NCI-H128 (cell line): Measurements from ENCODE around the gene CIDEA.
"Not testable (repeated sequence)": the region's sequence is repeated elsewhere in the genome, so short reads cannot be mapped to it uniquely, and the experiment has no call there.

ENCODE experiments used
- DNase-seq: peaks from one replicate; lab custom pipeline; 2025; ENCODE audit not compliant: unreplicated experiment; lab: John Stamatoyannopoulos, UW

Gene CIDEA, protein sequence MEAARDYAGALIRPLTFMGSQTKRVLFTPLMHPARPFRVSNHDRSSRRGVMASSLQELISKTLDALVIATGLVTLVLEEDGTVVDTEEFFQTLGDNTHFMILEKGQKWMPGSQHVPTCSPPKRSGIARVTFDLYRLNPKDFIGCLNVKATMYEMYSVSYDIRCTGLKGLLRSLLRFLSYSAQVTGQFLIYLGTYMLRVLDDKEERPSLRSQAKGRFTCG

DNA sequence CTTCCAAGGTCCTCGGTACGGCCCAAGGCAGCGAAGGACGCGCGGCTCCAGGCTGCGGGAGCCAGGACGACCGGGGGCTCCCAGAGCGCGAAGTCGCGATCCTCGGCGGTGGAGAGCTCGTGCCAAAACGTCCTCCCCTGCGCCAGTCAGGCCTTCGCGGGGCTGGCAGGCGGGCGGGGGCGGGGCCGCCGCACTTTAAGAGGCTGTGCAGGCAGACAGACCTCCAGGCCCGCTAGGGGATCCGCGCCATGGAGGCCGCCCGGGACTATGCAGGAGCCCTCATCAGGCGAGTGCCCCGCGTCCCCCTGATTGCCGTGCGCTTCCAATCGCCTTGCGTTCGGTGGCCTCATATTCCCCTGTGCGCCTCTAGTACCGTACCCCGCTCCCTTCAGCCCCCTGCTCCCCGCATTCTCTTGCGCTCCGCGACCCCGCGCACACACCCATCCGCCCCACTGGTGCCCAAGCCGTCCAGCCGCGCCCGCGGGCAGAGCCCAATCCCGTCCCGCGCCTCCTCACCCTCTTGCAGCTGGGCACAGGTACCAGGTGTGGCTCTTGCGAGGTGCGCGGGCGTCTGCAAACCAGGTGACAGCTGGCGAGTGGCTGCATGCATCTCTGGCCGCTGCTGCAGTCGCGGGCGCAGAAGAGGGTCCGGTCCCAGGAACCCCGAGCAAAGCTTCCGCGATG, at the start of gene CIDEA:
Gene CIDEA, plus strand, starts transcription at position 226 of the 684 bp plus-strand sequence. Its CDS starts 23 bp downstream, at position 249.
- DNase-seq = no peak

DNA sequence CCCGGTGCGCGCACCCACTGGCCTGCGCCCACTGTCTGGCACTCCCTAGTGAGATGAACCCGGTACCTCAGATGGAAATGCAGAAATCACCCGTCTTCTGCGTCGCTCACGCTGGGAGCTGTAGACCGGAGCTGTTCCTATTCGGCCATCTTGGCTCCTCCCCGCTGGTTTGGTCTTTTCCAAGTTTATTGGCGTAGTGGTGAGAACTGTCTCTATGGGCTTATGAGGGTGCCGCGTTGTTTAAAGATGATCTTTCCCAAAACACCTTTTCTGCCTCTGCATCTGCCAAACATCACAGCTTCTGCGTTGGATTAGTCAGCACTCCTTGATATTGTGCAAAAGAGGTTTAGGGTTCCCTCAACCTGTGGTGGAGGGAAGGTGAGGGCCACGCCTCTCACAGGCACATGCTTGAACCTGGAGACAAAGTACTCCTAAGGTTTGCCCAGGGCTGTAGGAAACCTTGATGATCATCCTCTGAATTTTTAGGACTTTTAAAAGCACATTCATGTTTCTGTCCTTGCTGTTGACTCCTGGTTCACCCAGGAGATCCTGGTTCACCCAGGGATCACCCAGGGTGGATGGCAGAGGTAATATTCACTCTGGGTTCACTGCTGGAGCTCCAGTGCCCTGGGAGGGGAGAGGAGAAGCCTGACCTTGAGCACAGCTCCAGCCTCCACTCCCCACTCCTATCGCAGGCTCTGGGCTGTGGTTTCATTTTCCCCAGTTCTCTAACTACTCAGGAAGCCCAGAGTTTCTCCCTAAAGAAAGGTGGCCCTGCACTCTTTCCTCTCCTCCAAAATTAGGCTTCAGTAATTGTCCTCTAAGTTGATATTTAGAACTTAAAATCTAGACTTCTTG, 45.6 kb upstream of the CIDEA start:
- not testable (repeated sequence) for DNase-seq

DNA sequence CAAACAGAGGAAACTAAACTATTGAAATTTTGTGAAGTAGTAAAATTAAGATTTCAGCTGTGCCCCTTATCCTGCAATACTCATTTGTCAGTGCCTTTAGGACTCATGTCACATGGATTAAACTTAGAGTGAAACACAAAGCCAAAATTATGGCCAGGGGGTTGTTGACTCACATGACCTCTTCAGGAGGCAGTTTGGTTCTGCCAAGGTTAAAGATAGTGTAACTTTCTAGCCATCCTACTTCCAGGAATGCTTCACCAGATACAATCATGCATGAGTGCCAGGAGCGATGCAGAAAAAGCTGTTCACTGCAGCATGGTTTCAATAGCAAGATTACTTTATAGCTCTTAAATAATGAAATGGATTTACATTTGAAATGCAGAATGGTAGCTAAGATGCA, 41.9 kb upstream of the CIDEA start:
- DNase-seq = not testable (repeated sequence)

DNA sequence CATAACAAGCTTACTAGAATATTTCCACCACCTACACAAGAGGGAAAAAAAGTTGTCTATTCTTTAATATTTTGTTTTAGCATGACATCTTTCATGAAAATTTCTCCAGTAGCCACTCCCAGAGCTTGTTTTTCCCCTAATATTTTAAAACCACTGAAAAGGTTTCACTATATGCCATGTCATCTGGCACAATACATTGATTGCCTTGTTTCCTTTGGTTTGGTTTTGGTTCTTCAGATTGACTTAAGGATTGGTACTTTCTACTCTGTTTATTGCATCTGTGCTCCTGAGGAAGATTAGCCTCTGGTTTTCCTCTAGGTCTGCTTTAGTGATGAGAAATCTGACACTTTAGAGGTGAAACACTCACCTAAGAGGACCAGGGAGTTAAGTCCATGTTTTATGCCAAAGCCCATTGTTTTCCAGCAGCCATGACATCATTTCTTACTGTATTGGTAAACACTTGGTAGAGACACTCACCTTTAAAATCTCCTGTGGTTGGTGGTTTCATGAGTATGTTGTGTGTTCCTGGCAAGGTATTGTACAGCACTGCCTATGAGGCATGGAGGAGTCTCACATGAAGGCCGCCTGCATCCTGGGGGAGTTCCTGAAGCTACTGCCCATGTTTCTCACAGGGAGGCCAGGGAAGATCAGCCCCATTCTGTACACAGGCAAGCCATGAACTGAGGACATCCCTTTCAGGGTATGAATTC, 39.7 kb upstream of the CIDEA start:
- not testable (repeated sequence) for DNase-seq

DNA sequence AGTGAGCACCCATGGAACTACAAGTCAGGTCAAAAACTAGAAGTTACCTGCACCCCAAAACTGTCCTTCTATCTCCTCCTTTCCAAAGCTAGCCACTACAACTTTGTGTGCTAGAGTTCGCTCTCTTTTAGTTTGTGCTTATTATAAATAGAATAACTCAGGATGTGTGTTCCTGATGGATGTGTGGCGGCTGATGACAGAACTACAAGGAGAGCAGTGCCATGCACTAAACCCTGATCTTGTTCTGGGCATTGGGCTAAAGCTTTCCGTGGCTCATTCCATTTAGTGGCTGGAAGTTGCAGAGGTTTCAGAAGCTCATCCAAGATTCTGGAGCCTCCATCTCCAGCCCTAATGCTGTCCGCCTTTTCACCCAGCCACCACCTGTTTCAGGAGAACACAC, 37.7 kb upstream of the CIDEA start:
- DNase-seq = not testable (repeated sequence)

DNA sequence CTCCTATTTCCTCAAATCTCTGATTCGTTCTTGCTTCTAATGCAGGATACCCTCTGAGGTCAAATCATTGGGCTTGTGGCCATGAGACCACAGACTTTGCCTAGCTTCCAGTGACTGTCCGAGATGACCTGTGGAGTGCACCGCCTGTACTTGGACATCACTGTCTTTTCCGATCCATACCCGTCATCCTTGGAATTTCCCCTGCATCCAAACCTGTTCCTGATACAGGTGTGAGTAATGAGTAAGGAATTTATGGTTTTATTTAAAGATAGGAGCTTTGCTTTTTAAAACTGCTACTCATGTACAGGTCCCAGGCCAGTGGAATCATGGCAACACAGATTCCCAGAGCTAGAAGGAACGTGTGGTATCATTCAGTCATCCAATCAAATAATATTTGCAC, 35.6 kb upstream of the CIDEA start:
- DNase-seq = not testable (repeated sequence)

DNA sequence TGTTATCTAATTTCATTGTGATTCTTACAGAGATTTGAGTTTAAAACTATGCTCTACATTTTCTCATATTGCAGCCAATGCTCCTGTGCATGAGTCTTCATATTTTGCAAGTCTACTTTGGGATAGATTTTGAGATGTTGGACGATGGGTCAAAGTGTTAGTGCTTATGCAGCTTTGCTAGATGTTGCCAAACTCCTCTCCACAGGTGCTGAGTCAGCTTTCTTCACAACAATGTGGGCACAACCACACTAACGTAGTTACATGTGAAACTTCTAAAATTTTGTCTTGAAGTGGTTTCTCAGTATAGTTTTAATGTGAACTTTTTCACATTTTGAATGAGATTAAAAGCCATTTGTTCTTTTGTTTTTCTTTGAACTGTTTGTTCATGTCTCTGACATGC, 32.1 kb upstream of the CIDEA start:
- not testable (repeated sequence) for DNase-seq

DNA sequence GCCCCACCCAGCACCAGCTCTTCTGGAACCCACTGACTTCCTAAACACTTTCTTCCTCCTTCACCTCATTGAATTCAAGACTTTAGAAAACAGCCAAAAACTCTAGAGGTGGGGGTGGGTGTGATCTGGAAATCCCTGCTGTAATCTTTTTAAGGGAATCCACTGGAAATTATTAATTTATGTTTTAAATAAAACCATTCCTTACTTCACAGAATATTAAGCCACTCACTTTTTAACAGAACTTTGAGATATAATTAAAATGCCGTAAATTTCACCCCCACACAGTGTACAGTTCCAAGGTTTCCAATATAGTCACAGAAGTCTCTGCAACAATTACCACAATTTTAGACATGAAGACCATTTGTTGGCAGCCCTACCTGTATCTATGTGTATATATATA, 30.8 kb upstream of the CIDEA start:
- DNase-seq = not testable (repeated sequence)

DNA sequence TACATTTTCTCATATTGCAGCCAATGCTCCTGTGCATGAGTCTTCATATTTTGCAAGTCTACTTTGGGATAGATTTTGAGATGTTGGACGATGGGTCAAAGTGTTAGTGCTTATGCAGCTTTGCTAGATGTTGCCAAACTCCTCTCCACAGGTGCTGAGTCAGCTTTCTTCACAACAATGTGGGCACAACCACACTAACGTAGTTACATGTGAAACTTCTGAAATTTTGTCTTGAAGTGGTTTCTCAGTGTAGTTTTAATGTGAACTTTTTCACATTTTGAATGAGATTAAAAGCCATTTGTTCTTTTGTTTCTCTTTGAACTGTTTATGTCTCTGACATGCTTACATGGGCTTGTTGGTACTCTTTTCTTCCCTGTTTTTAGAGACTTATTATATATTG, 27.4 kb upstream of the CIDEA start:
- not testable (repeated sequence) for DNase-seq

DNA sequence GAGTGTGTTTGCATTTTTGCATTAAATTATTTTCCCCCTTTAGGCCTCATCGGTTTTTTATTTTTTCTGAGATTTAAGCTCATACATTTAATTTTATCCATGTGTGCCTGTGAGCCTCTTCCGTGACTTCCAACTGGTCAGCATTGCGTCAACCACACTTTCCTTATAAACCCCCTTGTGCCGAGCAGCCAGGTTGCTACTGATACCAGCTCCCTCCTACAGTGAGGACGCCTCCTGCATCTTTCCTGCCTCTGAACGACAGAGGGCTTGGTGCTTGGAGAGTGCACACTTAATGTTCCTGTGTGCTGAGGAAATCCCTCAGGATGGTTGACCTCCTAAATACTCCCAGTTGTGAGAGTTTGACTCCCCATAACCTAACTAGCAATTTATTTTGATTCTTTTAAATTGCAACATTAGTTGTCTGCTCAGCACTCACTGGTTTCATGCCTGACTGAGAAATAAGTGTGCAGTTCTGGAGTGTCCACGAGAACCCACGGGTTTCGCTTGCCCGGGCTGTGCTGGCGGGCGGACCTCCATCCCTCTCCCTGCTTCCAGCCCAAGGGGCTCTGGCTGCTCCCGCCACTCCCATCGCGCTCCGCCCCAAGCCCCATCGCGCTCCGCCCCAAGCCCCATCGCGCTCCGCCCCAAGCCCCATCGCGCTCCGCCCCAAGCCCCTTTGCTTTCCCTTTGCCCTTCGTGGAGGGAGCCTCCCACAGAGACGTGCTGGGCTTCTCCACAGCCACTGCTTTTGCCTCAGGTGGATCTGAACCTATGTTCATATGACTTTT, 26.6 kb upstream of the CIDEA start:
- DNase-seq = not testable (repeated sequence)

DNA sequence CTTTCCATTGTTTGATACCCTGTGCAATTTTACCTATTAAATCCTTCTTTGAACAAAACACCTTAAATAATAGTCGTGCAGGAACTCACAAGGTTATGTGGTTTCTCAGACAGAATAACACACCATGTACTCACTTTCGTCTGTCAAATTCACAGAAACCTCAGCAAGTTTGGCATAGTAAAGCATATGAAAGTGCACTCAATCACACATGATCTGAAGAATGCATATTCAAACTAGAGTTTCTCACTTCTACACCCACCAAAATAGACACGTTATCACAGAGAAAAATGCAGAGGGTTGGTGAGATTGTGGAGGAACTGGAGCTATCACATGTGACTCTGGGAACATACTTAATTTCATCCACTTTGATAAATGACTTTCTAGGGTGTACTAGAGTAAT, 25.9 kb upstream of the CIDEA start:
- DNase-seq = not testable (repeated sequence)

DNA sequence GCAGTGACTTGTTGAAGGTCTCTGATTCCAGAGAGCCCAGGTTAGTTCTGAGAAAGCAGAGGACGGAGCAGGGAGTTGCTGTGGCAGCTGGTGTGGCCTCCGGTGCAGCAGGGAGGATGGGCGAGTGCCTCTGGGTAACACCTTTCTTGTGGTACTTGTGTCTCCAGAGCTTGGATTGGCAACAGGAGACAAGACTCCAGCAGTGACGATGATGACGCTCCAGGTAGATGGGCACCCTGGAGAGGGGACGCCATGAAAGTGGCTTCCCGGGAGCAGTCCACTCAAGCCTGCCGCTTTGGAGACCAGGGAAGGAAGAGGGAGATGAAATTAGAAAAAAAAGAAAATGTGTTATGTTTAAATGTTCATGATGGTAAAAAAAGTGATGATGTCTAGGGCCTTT, 23.6 kb upstream of the CIDEA start:
- not testable (repeated sequence) for DNase-seq

DNA sequence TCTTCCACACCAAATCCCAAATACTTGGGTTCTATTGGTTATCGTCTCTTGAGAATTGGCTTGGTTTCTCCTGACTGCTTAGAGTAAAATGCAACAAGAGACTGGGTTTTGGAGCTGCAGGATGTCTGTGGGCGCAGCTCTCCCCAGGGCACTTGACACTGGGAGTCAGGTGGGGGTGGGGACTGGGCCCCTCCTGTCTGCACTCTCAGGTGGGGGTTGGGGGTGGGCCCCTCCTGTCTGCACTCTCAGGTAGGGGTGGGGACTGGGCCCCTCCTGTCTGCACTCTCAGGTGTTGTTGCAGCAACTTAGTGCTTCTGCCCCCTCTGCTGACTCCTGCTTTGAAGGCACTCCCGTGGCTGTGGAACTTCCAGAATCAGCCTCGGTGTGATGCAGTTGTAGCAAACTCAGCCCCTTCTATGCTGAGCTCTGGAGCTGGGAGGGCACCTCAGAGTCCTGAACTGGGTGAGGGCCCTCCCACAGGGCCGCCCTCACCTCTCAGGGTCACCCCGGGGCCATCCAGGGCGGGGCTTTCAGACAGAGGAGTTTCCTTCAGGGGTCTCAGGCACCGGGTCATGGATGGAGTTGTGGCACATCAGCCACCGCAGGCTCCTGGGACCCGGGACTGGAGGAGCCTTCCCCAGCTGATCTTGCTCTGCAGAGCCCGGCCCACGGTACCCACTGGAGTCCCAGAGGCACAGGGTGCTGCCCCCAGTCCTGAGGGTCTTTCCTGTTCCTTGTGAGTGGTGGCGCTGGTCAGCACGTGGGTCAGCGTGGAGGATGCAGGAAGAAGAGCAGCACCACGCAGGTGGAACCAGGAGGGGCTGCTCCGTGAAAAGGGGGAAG, 22.9 kb upstream of the CIDEA start:
- DNase-seq = no peak

DNA sequence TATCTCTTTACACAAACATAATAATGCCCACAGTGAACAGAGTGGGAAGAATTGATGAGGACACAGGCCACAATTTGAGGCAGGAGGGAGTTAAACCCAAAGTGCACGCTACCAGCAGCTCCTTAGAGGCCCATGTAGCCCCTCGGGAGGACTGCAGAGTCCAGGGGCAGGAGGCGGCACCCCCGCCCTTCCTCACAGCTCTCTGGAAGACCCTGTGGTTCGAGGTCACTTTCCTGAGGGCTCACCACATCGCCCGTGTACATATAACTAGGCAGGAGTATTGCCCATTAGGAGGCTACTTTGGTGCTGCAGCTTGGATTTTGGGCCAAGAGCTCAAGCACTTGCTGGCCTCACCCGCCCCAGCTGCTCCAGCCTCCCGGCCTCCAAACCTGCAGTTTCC, 22.2 kb upstream of the CIDEA start:
- DNase-seq = no peak

DNA sequence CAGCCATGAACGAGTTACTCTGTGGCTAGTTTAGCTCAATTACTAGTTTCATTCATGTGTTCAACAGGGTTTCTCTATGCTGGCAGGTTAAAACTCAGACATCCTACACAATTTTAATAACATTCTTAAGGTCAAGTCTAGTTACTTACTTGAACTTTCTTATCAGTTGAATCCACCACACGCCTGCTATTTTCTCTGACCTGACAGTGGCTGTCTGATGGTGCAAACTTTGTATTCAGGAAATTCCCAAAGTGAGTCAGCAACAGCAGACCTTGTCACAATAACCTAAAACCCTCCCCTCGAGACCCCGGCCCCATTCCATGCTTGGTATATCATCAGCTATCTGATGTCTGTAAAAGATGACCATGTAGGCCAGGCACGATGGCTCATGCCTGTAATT, 20.8 kb upstream of the CIDEA start:
- no peak for DNase-seq

DNA sequence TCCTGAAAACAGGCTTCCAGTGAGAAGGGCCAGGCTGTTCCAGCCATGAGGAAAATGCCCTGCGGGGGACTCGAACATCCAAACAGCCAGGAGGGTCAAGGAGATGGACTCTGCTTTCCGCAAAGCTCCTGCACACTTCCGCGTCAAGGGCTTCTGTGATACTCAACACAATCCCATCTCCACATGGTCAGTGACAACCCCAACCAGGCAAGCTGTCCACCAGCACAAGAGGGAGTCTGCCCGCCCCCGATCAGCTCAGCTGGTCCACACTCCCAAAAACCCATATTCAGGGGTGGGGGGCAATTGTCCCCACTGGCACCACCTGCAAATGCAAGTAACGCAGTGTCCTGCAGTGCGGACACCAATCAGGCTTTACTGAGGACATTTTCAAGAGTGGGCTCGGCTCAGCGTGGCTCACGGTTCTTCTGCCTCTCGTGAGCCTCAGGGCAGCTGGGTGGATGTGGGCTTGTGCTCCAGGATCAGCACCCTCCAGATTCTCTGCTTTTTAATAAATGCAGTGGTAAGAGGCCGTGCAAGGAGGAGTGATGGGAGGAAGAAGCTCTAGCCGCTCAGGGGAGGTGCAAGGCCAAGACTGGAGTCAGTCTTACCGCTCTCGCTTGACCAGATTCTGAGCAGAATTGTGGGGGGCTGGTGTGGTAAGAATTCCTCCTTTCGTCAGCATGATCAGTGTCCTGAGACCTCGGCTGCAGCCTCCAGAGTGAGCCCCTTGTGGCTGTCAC, 19.5 kb upstream of the CIDEA start:
- no peak for DNase-seq

DNA sequence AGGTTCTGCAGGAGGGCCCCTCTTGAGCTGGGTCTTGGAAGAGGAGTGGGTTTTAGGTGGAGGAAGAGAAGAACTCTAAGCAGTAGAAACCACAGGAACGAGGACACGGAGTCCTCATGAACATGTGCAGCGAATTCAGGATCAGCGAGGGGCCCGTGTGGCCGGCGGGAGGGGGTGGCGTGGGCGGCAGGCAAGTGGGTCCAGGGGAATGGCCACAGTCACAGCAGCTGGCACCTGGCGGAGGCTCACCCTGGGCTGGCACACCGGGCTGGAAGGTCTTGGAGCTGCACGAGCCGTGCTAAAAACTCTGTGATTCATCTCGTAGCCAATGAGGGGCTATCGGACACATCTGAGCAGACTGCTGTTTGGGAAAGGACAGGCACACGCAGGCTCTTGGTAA, 18.0 kb upstream of the CIDEA start:
- no peak for DNase-seq

DNA sequence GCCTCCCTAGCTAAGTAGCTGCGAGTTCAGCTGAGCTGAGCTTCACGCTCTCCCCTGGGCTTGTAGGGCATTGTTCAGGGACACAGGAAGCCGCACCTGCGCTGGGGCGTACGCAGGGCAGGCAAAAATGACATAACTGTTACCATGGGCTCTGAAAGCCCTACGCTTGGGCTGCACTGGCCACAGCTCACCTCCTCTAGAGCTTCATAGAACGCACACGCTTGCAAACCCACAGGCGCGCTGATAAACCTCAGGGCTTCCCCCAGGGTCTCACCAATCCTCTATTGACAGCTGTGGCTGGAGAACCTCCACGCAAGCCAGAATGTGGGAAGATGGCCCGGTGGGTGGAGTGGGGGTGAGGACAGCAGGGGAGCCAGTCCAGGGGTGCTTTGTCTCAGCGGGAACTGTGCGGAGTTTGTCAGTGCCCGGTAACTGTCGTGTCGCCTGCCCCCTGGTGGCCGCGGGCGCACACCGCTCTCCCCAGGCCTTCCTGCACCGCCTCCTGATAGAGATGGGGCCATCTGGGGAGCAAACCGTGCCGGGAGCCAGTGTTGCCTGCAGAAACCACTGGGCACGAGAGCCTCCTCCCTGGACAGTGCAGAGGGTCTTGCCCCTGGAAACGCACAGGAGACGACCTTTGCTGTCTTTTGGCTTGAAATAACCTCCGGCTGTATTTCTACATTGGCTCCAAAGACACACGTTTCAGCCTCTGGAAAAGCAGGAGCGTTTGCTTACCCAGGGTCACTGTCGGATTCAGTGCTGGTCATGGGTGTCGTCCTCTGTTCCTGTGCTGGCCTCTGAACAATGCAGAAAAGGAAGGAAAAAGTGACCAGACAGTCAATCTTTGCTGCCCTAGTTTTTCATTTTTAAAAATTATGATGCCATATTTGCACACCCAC, 17.0 kb upstream of the CIDEA start:
- DNase-seq = no peak
